Stomach (tissue), 9 donors: ENCODE data around the gene STK33. TPM values are rescaled to one million over a fixed set of nuclear protein-coding genes. Genes with fewer than 3 reads are reported as not detected.

Experiments
- DNase-seq, 2 donors: peaks; one replicate each; pipeline versions ENCODE4 v3.0.0 to v3.0.0-alpha.2; 2013 to 2019
- H3K27ac ChIP-seq, 5 donors: fragments of 200-600 bp in 4 of 5; sonication (generic) in 4 of 5; one replicate each; pipeline ENCODE4 v1.5.1; 2013 to 2019; ENCODE audit warnings: mild to moderate bottlenecking in 1 of 5, moderate library complexity in 1 of 5
- H3K27me3 ChIP-seq, 3 donors: fragments of 200-600 bp; sonication (generic); one replicate each; pipeline ENCODE4 v1.5.1; 2017 to 2019; ENCODE audit warnings: mixed run types in 1 of 3
- H3K36me3 ChIP-seq, 4 donors: fragments of 200-600 bp; sonication (generic); 1 replicate in 3 of 4; 2 replicates in 1 of 4; pipeline ENCODE4 v1.5.1; 2016 to 2019
- H3K4me1 ChIP-seq, 4 donors: fragments of 200-600 bp; sonication (generic); one replicate each; pipeline ENCODE4 v1.5.1; 2016 to 2019
- H3K4me3 ChIP-seq, 4 donors: fragments of 200-600 bp; sonication (generic) in 3 of 4; one replicate each; pipeline ENCODE4 v1.5.1; 2016 to 2019; ENCODE audit warnings: mild to moderate bottlenecking in 1 of 4
- H3K9me3 ChIP-seq, 4 donors: fragments of 200-600 bp; sonication (generic); one replicate each; pipeline ENCODE4 v1.5.1; 2016 to 2019
- EP300 ChIP-seq: sonication (generic); formaldehyde crosslinking; IDR thresholded peaks from one replicate; pipeline ENCODE4 v1.6.1; 2017; ENCODE audit warnings: antibody characterized with exemption
- POLR2A ChIP-seq, 4 donors: fragments of 450-650 bp; IDR thresholded peaks; one replicate each; pipeline ENCODE4 v1.6.1; 2016; ENCODE audit warnings: antibody characterized with exemption in 4 of 4, control low read depth in 2 of 4, mild to moderate bottlenecking in 1 of 4, moderate library complexity in 1 of 4
- POLR2AphosphoS5 ChIP-seq, 3 donors: sonication (generic); formaldehyde crosslinking; IDR thresholded peaks; one replicate each; pipeline ENCODE4 v1.6.1; 2016; ENCODE audit warnings: antibody characterized with exemption in 3 of 3
- WGBS, 5 donors: extraction: QIAGEN DNeasy Blood & Tissue Kit in 3 of 5; methylation state at CpG; one replicate each; pipeline versions ENCODE4 v1.1.5 to v1.1.7; 2013 to 2018; 5-methylcytosine and 5-hydroxymethylcytosine counted together
- intact Hi-C: fragments of 100-400 bp; cut with DNase I; formaldehyde crosslinking; loops from one replicate; pipeline ENCODE4 v1.15.1; 2023; ENCODE audit warnings: low total_unique reads
- polyA plus RNA-seq, 3 donors: library from polyadenylated mRNA; stranded (reverse); fragments of 200-250 nt; gene quantifications; one replicate each; pipeline ENCODE4 v1.2.3, GENCODE V29; 2013
- total RNA-seq, 5 donors: library from RNA; depleted of rRNA; stranded (reverse); fragments of >200 nt; gene quantifications; one replicate each; pipeline versions ENCODE4 v1.1.0 to v1.2.3, GENCODE V29; 2014 to 2016
- TF ChIP-seq, protein P1 (sequence below), 7 experiments: fragments of 450-650 bp in 4 of 7; fragments of 200-600 bp in 3 of 7; sonication (generic) in 3 of 7; IDR thresholded peaks; one replicate each; pipeline ENCODE4 v1.5.1; 2016 to 2019; ENCODE audit warnings: antibody characterized with exemption in 7 of 7, control low read depth in 2 of 7, mild to moderate bottlenecking in 1 of 7
- donor health status: healthy with polysubstance abuse.
- donor health status: Bipolar disorder and iron deficiency.
- donor health status: healthy.

The STK33 gene
- total and polyA plus RNA-seq, 8 donors: 3.1 to 21.3 (median 10.9) TPM; not detected in 1

GRCh38 chr11:8359521-8359920 lies 234.5 kb downstream of the STK33 start:
- Histone ChIP-seq H3K36me3 (no peaks in the 10 kb centered on the region), H3K4me1 (peaks cover 0 to 25% (median 8%) of the 10 kb centered on the region in 4 donors), H3K27ac (no peak overlapping the region), H3K27me3 (no peaks in the 10 kb centered on the region), H3K4me3 (no peak overlapping the region), H3K9me3 (no peaks in the 10 kb centered on the region)
- TF ChIP-seq EP300: no peak
- TF ChIP-seq POLR2A (IDR thresholded peaks at IDR 0.05): no peak
- TF ChIP-seq POLR2AphosphoS5 (IDR thresholded peaks at IDR 0.05): no peak
- TF ChIP-seq, protein P1, sequence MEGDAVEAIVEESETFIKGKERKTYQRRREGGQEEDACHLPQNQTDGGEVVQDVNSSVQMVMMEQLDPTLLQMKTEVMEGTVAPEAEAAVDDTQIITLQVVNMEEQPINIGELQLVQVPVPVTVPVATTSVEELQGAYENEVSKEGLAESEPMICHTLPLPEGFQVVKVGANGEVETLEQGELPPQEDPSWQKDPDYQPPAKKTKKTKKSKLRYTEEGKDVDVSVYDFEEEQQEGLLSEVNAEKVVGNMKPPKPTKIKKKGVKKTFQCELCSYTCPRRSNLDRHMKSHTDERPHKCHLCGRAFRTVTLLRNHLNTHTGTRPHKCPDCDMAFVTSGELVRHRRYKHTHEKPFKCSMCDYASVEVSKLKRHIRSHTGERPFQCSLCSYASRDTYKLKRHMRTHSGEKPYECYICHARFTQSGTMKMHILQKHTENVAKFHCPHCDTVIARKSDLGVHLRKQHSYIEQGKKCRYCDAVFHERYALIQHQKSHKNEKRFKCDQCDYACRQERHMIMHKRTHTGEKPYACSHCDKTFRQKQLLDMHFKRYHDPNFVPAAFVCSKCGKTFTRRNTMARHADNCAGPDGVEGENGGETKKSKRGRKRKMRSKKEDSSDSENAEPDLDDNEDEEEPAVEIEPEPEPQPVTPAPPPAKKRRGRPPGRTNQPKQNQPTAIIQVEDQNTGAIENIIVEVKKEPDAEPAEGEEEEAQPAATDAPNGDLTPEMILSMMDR (IDR thresholded peaks at IDR 0.05): no peak
- WGBS, 5 donors: 89 to 100% (median 95%) methylated on average over 2 to 6 of the region's 6 CpGs
- no peak for DNase-seq
- intact Hi-C loops: no loop called here

DNA sequence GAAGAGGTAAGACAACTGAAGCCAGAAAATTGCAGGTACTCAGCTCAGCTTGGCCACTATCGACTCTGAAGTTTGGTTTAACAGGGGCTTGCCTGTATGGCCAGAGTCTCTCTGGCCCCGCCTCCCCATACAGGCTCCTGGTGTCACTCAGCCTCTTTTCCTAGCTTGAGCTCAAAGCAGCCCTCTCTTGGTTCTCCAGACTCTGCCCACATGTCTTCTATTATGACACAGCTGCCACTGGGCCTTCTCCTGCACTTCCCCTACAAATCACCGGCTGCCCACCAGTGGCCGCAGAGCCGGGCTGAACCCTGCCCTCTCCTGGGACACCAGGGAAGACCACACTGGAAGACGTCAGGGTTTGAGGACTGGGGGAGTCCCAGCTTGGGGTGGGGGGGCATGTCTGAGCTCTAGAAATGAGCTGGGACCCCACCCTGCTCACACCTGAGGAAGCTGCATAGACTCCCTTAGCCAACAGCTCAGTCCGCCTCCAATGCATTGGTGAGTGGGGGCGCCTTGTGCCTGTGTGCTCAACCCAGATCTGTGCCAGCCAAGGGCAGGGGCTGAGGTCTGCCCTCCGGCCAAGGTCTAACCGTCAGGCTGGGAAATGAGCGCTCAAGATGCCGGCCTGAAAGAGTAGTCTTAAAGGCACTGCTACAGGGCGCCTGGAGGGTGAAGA lies 236.0 kb downstream of the STK33 start:
- Histone ChIP-seq H3K27ac (no peak overlapping the region), H3K9me3 (no peaks in the 10 kb centered on the region), H3K27me3 (no peaks in the 10 kb centered on the region), H3K4me3 (no peak overlapping the region), H3K4me1 (peaks cover 0 to 28% (median 11%) of the 10 kb centered on the region in 4 donors), H3K36me3 (no peaks in the 10 kb centered on the region)
- no peak for TF ChIP-seq POLR2A (IDR thresholded peaks at IDR 0.05)
- TF ChIP-seq POLR2AphosphoS5 (IDR thresholded peaks at IDR 0.05): no peak
- no peak for TF ChIP-seq EP300
- TF ChIP-seq, protein P1 (IDR thresholded peaks at IDR 0.05): no peak
- DNase-seq: no peak
- WGBS, 5 donors: 87 to 93% (median 90%) methylated on average over 12 to 13 of the region's 13 CpGs
- intact Hi-C loops: no loop called here

DNA sequence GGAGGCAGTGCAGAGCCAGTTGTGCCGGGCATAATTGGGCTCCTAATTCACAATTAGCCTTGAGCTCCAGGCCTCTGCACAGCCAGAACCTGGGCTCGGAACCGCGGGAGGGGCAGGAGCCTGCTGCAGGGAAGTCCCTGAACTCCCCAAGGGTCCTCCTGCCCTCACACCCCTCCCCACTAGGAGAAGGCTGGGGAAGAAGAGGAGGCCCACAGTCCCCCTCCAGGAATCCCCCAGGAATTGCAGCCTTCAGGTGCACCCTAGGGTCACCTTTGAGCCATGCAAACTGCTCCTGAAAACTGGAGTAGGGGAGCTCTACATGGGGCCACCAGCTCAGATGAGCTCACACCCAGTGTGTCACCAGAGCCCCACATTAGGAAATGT lies 236.5 kb downstream of the STK33 start:
- Histone ChIP-seq H3K9me3 (no peaks in the 10 kb centered on the region), H3K27ac (no peak overlapping the region), H3K27me3 (no peaks in the 10 kb centered on the region), H3K4me3 (no peak overlapping the region), H3K4me1 (peaks cover 0 to 28% (median 11%) of the 10 kb centered on the region in 4 donors), H3K36me3 (no peaks in the 10 kb centered on the region)
- intact Hi-C loops: no loop called here
- DNase-seq: no peak
- WGBS, 5 donors: 76 to 87% (median 84%) methylated on average over 4 of the region's 4 CpGs
- TF ChIP-seq, protein P1 (IDR thresholded peaks at IDR 0.05): no peak
- TF ChIP-seq EP300 (no peak), POLR2A (IDR thresholded peaks at IDR 0.05) (no peak), POLR2AphosphoS5 (IDR thresholded peaks at IDR 0.05) (no peak)

DNA sequence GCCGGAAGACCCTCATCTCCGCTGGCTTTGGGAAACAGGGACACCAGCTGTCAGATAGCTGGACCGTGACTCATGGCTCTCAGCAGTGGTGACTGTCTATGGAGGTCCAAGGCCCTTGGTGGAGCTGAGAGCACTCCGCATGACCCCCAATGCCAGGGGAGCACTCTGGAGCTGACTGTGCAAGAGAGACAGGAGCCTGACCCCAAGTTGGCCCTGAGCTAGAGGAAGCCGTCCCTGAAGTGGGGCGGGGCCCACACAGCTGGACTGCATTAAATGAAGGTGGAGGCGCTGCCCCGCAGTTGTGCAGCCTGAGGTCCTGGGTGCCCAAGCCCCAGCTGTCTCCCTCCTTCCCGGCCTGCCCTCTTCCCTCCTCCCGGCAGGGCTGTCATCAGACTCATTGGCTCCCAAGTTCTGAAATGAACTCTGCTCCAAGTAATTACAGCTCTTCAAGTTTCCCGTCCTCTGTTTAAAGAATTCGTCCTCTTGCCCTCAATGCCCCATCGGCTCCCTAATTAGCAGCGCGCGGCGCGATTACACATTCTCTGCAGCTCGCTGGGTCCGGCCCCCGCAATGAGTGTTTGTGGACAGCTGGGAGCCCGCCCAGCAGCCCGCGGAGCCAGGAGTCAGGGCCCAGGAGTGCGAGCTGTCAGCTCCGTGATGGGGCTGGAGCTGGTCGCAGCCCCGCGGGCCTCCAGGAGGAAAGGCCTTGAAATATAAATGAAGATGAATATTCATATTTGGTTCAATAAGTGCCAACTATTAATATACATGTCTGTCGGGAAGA lies 237.1 kb downstream of the STK33 start:
- intact Hi-C loops: no loop called here
- no peak overlapping the region for H3K27ac ChIP-seq
- no peaks in the 10 kb centered on the region for H3K27me3 ChIP-seq
- no peak overlapping the region for H3K4me3 ChIP-seq
- peak in 1 of 2 donors; percentile 56 for DNase-seq
- no peaks in the 10 kb centered on the region for H3K36me3 ChIP-seq
- peaks cover 0 to 28% (median 11%) of the 10 kb centered on the region in 4 donors for H3K4me1 ChIP-seq
- H3K9me3 ChIP-seq: no peaks in the 10 kb centered on the region
- TF ChIP-seq POLR2A (IDR thresholded peaks at IDR 0.05): no peak
- no peak for TF ChIP-seq POLR2AphosphoS5 (IDR thresholded peaks at IDR 0.05)
- no peak for TF ChIP-seq EP300
- TF ChIP-seq, protein P1 (IDR thresholded peaks at IDR 0.05): no peak
- WGBS, 5 donors: 50 to 72% (median 63%) methylated on average over 24 to 30 of the region's 30 CpGs
